ENCODE results near the gene NEFH.
A peak's percentile ranks its signal among the peaks of the same experiment; 100 is the strongest.

The NEFH gene

DNA sequence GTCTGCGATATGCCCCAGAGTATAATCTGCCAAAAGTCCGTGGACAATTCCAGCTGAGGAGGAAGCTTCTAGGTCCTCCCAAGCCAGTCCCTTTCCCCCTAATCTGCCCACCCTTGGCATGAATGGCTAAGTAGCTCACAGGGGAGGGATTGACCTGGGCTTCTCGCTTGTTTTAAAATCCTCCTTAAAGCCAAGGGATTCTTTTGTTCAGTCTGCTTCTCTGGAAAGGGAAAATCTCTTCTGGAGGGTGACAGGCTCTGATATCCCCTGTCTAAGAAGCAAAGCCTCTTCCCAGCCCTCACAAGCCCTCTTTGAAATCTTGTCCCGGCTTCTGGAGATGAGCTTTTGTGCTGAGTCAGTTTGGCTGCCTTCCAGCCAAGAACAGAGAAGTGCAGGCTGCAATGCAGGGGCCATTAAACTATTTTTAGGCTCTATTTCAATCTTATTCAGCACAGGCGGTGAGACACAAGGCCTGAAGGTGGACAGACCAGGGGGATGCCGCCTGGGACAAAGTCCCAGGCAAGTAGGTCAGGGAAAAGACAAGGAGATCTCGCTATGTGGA, 23.9 kb downstream of the NEFH start:
- peak overlapping the region; percentile 37 for H3K27ac ChIP-seq (ENCODE audit: low read depth, low read length, severe bottlenecking)
- 88 to 99% methylated on average over 6 to 7 of the region's 7 CpGs for WGBS, 2 experiments (ENCODE audit: insufficient coverage in 2 of 2)
- no peaks in the 10 kb centered on the region for H3K9me3 ChIP-seq (ENCODE audit: control insufficient read depth, low read length)
- peaks cover 71% of the 10 kb centered on the region for H3K36me3 ChIP-seq (ENCODE audit: control insufficient read depth, insufficient read depth, low read length)
- no peaks in the 10 kb centered on the region for H3K4me1 ChIP-seq (ENCODE audit: control insufficient read depth, insufficient read depth, low read length, poor library complexity, severe bottlenecking)
- H3K4me3 ChIP-seq (ENCODE audit: extremely low read depth, insufficient read depth, low read length, poor library complexity, severe bottlenecking) = no peak overlapping the region

DNA sequence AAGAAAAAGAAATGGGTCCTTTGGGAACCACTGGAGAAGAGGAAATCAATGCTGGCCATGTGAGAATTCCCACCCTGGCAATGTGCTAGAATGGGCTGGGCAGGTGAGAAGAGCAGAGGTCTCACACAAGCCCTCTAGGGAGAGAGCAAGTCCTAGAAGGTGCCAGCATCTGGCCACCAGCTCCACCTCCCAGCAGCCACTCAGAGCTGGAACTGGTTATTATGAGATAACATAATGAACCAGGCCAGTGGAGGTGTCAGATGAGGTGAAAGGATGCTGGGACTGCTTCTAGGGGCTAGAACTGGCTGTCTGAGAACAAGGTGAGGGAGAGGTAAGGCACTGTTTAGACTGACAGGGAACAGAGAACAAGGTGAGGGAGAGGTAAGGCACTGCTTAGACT, 29.3 kb downstream of the NEFH start:
- Histone ChIP-seq H3K36me3 (ENCODE audit: control insufficient read depth, insufficient read depth, low read length) (peaks cover 90% of the 10 kb centered on the region), H3K9me3 (ENCODE audit: control insufficient read depth, low read length) (no peaks in the 10 kb centered on the region), H3K4me1 (ENCODE audit: control insufficient read depth, insufficient read depth, low read length, poor library complexity, severe bottlenecking) (no peaks in the 10 kb centered on the region), H3K27ac (ENCODE audit: low read depth, low read length, severe bottlenecking) (no peak overlapping the region), H3K4me3 (ENCODE audit: extremely low read depth, insufficient read depth, low read length, poor library complexity, severe bottlenecking) (no peak overlapping the region)

DNA sequence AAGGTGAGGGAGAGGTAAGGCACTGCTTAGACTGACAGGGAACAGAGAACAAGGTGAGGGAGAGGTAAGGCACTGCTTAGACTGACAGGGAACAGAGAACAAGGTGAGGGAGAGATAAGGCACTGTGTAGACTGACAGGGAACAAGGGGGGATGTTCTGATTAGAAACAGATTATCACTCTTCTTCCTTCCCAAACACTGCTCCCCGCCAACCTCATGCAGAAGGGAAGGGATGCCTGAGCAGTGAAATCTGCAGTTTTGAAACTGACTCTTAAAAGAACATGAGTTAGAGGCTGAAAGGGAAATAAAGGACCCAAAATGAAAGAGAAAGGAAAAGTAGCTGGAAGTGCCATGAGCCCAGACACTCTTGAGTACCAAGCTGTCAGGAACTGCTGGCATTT, 29.8 kb downstream of the NEFH start:
- WGBS, 2 experiments (ENCODE audit: insufficient coverage in 2 of 2) = 86% methylated on average over 1 of the region's 1 CpG; no CpG with 5 or more reads in 1 of the 2 experiments

DNA sequence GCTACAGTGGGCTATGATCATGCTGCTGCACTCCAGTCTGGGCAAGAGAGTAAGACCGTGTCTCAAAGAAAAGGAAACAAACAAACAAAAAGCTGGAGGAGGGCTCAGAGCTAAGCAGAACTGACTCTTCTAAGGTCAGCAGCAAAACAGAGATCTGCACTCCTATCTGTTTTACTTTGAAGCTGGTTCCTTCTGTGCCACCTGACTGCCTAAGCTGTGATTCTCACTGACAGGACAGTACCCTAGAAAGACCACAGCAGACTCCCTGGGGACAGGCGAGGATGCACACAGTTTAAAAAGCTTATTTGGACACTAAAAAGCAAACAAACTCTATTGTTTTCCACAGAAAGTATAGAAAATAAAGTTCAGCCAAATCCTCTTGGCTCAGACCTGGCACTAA, 30.5 kb downstream of the NEFH start:
- no peaks in the 10 kb centered on the region for H3K9me3 ChIP-seq (ENCODE audit: control insufficient read depth, low read length)
- H3K4me1 ChIP-seq (ENCODE audit: control insufficient read depth, insufficient read depth, low read length, poor library complexity, severe bottlenecking) = no peaks in the 10 kb centered on the region
- peaks cover 90% of the 10 kb centered on the region for H3K36me3 ChIP-seq (ENCODE audit: control insufficient read depth, insufficient read depth, low read length)
- no peak overlapping the region for H3K27ac ChIP-seq (ENCODE audit: low read depth, low read length, severe bottlenecking)
- 86 to 90% methylated on average over 1 of the region's 2 CpGs for WGBS, 2 experiments (ENCODE audit: insufficient coverage in 2 of 2)
- H3K4me3 ChIP-seq (ENCODE audit: extremely low read depth, insufficient read depth, low read length, poor library complexity, severe bottlenecking) = no peak overlapping the region

More for the DNA sequence above, 29.8 kb downstream of the NEFH start:
- H3K36me3 ChIP-seq (ENCODE audit: control insufficient read depth, insufficient read depth, low read length) = peaks cover 90% of the 10 kb centered on the region
- H3K4me3 ChIP-seq (ENCODE audit: extremely low read depth, insufficient read depth, low read length, poor library complexity, severe bottlenecking) = no peak overlapping the region
- no peak overlapping the region for H3K27ac ChIP-seq (ENCODE audit: low read depth, low read length, severe bottlenecking)
- H3K4me1 ChIP-seq (ENCODE audit: control insufficient read depth, insufficient read depth, low read length, poor library complexity, severe bottlenecking) = no peaks in the 10 kb centered on the region
- H3K9me3 ChIP-seq (ENCODE audit: control insufficient read depth, low read length) = no peaks in the 10 kb centered on the region

DNA sequence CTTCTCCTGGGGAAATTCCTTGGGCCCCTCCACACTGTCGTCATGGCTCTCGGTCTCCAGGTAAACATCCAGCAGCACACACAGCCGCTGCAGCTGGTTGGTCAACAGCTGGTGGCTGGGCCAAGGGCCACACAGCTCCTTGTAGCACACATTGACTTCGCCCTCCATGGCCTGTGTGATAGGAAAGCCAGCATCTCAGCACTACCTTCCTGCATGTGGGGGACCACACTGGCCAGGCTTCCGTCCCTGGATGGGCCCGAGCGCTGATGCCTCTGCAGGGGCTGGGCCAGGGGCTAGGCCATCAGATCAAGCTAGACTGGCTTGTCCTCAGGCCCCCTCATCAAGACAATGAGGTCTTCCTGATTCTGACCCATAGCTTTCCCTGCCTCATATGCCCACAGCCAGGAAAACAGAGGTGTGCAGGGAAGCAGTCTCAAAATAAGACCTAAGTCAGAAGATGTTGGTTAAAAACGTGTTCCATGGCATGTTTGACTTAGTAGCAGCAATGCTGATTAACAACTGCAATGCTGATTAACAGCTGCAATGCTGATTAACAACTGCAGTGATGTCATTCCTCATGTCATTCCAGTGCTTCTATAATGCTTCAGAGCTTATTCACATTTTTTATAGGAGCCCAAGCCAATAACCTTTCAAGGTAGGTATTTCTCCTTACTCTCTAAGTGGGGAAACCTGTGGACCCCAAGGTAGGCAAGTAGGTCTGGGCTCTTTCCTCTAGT, 31.3 kb downstream of the NEFH start:
- H3K36me3 ChIP-seq (ENCODE audit: control insufficient read depth, insufficient read depth, low read length) = peaks cover 90% of the 10 kb centered on the region
- H3K4me1 ChIP-seq (ENCODE audit: control insufficient read depth, insufficient read depth, low read length, poor library complexity, severe bottlenecking) = no peaks in the 10 kb centered on the region
- 91 to 92% methylated on average over 8 of the region's 8 CpGs for WGBS, 2 experiments (ENCODE audit: insufficient coverage in 2 of 2)
- no peak overlapping the region for H3K4me3 ChIP-seq (ENCODE audit: extremely low read depth, insufficient read depth, low read length, poor library complexity, severe bottlenecking)
- H3K27ac ChIP-seq (ENCODE audit: low read depth, low read length, severe bottlenecking) = no peak overlapping the region
- no peaks in the 10 kb centered on the region for H3K9me3 ChIP-seq (ENCODE audit: control insufficient read depth, low read length)

DNA sequence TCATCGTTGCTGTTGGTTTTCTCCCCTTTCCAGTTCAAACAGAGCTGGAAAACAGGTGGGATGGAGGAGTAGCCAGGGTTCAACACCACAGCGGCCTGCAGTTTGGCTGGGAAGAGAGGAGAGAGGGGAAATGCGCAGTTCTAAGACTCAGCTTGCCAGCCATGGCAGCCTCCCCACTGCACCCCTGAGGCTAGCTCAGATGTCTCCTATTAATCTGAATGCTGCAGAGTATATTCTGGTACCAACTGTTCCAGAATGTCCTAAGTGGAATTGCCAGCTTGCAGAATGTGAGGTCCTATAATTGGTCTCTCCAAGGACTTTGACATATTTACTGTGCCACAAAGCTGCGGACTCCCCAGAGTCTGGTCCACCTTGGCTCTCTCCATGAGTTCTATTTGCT, 32.0 kb downstream of the NEFH start:
- Histone ChIP-seq H3K4me1 (ENCODE audit: control insufficient read depth, insufficient read depth, low read length, poor library complexity, severe bottlenecking) (no peaks in the 10 kb centered on the region), H3K4me3 (ENCODE audit: extremely low read depth, insufficient read depth, low read length, poor library complexity, severe bottlenecking) (no peak overlapping the region), H3K36me3 (ENCODE audit: control insufficient read depth, insufficient read depth, low read length) (peaks cover 90% of the 10 kb centered on the region), H3K9me3 (ENCODE audit: control insufficient read depth, low read length) (no peaks in the 10 kb centered on the region), H3K27ac (ENCODE audit: low read depth, low read length, severe bottlenecking) (no peak overlapping the region)
- 90 to 100% methylated on average over 1 to 4 of the region's 4 CpGs for WGBS, 2 experiments (ENCODE audit: insufficient coverage in 2 of 2)

DNA sequence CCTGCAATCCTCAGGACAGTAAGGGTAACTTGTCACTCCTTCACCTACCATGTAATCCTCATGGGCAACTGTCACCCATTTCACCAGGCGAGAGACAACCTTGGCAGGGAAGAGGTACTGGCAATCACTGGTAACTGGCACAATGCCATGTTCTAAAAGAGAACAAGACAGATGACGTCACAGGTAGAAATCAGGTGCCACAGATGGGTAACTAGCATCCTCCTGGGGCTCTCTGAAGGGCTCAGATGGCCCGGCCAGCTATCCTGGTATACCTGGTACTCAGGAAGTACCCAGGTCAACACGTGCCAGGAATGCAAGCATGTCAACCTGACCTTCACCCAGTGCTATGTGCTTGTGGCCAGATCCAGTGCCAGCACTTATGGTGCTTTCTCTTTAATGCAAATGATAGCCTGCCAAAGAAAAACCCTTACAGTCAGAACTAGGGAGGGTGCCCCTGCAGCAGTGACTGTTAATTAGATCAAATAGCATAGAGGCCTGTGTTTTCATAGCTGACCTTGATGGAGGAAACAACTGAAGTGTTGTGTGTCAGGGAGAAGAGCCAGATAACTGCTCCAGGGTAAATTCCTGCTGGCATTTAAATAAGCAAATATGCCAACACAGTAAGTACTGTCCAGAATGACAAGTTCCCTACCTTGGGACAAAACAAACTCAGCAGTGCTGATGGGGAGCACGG, 37.3 kb downstream of the NEFH start:
- 97 to 98% methylated on average over 5 of the region's 5 CpGs for WGBS, 2 experiments (ENCODE audit: insufficient coverage in 2 of 2)
- Histone ChIP-seq H3K4me1 (ENCODE audit: control insufficient read depth, insufficient read depth, low read length, poor library complexity, severe bottlenecking) (peaks cover 13% of the 10 kb centered on the region), H3K4me3 (ENCODE audit: extremely low read depth, insufficient read depth, low read length, poor library complexity, severe bottlenecking) (no peak overlapping the region), H3K36me3 (ENCODE audit: control insufficient read depth, insufficient read depth, low read length) (peaks cover 87% of the 10 kb centered on the region), H3K27ac (ENCODE audit: low read depth, low read length, severe bottlenecking) (no peak overlapping the region), H3K9me3 (ENCODE audit: control insufficient read depth, low read length) (no peaks in the 10 kb centered on the region)

DNA sequence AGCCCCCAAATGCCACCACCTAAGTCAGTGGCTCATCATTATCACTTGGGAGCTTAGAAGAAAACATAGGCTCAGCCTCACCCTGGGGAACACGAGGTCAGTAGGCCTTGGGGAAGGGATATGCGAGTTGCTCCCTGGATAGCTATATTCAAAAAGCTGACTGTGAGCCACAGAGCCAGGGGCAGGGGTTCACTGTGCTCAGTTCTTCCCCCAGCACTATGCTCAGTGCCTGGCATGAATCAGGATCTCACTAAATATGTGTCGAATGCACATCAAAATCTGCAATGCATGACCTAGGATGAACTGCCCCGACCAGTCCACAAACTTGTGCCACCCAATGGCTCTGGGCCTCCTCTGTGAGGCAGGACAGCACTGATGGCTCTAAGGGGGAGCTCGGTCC, 38.4 kb downstream of the NEFH start:
- H3K4me1 ChIP-seq (ENCODE audit: control insufficient read depth, insufficient read depth, low read length, poor library complexity, severe bottlenecking) = peaks cover 13% of the 10 kb centered on the region
- H3K9me3 ChIP-seq (ENCODE audit: control insufficient read depth, low read length) = no peaks in the 10 kb centered on the region
- 97 to 99% methylated on average over 4 to 5 of the region's 5 CpGs for WGBS, 2 experiments (ENCODE audit: insufficient coverage in 2 of 2)
- H3K27ac ChIP-seq (ENCODE audit: low read depth, low read length, severe bottlenecking) = no peak overlapping the region
- no peak overlapping the region for H3K4me3 ChIP-seq (ENCODE audit: extremely low read depth, insufficient read depth, low read length, poor library complexity, severe bottlenecking)
- peaks cover 89% of the 10 kb centered on the region for H3K36me3 ChIP-seq (ENCODE audit: control insufficient read depth, insufficient read depth, low read length)

DNA sequence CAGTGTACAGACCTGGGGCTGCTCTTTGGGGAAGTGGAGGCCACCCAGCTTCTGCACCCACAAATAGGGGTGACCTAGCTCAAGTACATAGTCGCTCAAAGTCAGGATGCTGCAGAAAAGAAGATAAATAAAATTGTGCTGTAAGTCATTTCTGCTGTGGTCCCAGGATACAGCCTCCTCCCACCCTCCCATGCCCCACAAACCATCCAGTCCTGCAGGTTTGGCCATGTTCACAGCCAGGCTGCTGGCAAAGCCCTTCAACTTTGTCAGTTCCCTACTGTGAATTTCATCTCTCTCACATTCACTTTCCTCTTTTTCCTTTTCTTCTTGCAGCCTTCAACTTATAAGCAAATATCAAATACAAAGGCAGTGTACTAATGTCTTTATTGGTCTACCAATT, 40.0 kb downstream of the NEFH start:
- no CpG with 5 or more reads among the region's 1 CpG for WGBS, 2 experiments (ENCODE audit: insufficient coverage in 2 of 2)

DNA sequence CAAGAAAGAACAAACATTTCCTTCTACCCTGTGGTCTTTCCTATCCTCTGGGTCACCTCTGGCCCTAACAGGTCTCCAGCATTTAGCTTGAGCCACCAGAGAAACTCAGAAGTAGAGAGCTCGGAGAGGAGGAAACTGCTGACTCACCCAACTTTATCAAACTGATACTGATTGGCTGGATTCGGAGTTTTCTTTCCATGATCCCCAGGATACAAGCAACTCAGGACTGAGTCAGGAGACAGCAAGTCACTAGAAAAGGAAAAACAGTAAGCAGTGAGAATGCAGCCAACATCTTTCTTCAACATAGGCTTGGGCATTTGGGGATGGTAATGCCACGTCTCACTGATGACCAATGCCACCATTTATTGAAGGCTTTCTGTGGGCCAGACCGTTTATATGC, 40.8 kb downstream of the NEFH start:
- no peak overlapping the region for H3K4me3 ChIP-seq (ENCODE audit: extremely low read depth, insufficient read depth, low read length, poor library complexity, severe bottlenecking)
- WGBS, 2 experiments (ENCODE audit: insufficient coverage in 2 of 2) = 83% methylated on average over 1 of the region's 4 CpGs; no CpG with 5 or more reads in 1 of the 2 experiments
- H3K4me1 ChIP-seq (ENCODE audit: control insufficient read depth, insufficient read depth, low read length, poor library complexity, severe bottlenecking) = peaks cover 13% of the 10 kb centered on the region
- no peaks in the 10 kb centered on the region for H3K9me3 ChIP-seq (ENCODE audit: control insufficient read depth, low read length)
- peaks cover 95% of the 10 kb centered on the region for H3K36me3 ChIP-seq (ENCODE audit: control insufficient read depth, insufficient read depth, low read length)
- H3K27ac ChIP-seq (ENCODE audit: low read depth, low read length, severe bottlenecking) = peak overlapping the region; percentile 66

More for the DNA sequence above, 40.0 kb downstream of the NEFH start:
- H3K27ac ChIP-seq (ENCODE audit: low read depth, low read length, severe bottlenecking) = no peak overlapping the region
- no peaks in the 10 kb centered on the region for H3K9me3 ChIP-seq (ENCODE audit: control insufficient read depth, low read length)
- H3K4me1 ChIP-seq (ENCODE audit: control insufficient read depth, insufficient read depth, low read length, poor library complexity, severe bottlenecking) = peaks cover 13% of the 10 kb centered on the region
- H3K36me3 ChIP-seq (ENCODE audit: control insufficient read depth, insufficient read depth, low read length) = peaks cover 95% of the 10 kb centered on the region
- H3K4me3 ChIP-seq (ENCODE audit: extremely low read depth, insufficient read depth, low read length, poor library complexity, severe bottlenecking) = no peak overlapping the region

DNA sequence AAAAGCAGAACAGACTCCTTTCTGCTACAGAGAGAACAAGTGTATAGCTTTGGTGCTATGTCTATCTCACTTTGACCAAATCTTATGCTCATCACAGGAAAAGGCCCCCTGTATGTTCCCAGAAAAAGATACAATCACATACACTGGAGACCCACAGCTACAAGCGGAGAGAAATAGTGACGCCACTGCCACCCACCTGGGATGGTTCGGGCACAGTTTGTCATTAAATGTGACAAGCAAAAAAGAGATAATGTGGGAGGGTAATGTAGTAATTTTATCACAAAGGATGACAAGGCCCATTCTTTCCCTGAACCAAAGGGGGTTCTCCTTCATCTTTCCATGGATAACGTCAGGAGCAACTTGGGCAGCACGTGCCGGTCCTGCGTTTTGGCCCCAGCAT, 41.5 kb downstream of the NEFH start:
- H3K9me3 ChIP-seq (ENCODE audit: control insufficient read depth, low read length) = no peaks in the 10 kb centered on the region
- peak overlapping the region; percentile 5 for H3K27ac ChIP-seq (ENCODE audit: low read depth, low read length, severe bottlenecking)
- H3K36me3 ChIP-seq (ENCODE audit: control insufficient read depth, insufficient read depth, low read length) = peaks cover 95% of the 10 kb centered on the region
- 97 to 98% methylated on average over 5 to 7 of the region's 7 CpGs for WGBS, 2 experiments (ENCODE audit: insufficient coverage in 2 of 2)
- H3K4me3 ChIP-seq (ENCODE audit: extremely low read depth, insufficient read depth, low read length, poor library complexity, severe bottlenecking) = no peak overlapping the region
- peaks cover 13% of the 10 kb centered on the region for H3K4me1 ChIP-seq (ENCODE audit: control insufficient read depth, insufficient read depth, low read length, poor library complexity, severe bottlenecking)
